Activated effector memory CD4-positive, alpha-beta T cell treated with Interleukin-2 at 50 U/mL for 16 hours (primary cell): ENCODE measurements around the gene TSPAN31.

ENCODE experiments used
- DNase-seq: peaks from one replicate; pipeline ENCODE4 v3.0.0-alpha.2; 2020

Gene TSPAN31

DNA sequence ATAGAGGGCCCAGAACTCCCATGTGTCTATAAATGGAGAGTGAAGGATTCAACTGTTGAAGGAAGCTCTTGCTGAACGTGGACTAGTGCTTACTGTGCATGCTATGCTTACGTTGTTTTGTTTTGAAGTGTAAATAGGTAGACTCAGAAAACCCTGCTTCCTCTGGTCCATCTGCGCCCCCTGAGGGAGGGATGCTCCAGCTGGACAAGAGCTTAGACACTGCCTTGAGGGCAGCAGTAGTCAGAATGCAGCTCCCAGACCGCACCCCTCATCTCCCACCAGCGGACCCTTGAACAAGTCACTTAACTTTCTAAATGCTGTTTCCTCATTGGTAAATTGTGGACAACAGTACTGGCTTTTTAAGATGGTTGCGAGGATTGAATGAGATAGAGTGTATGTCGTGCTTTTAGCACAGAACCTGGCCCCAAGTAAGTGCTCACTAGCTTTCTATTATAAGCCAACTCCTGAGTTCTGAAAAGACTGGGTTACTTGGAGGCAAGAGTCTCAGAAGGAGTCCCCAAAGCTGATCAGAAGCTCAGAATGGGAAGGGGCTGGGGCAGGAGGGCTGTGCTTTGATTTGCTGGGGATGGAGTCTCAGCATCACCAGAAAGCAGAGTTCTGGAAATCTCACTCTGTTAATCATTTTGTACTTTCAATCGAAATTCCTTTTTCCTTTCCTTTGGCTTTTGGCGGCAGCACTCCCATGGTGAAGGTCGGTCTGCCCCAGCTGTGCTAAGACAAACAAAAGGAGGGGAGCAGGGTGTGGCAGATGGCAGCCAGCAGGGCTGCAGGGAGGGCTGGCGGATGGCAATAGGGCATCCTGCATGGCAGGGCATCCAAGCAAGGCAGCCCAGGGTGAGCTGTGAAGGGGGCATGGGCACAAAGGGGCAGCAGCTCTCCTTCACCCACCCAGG, 21.9 kb upstream of the TSPAN31 start:
- no peak for DNase-seq

- DNase-seq = no peak
These were observed 21.2 kb upstream of the TSPAN31 start for GRCh38 chr12:57723630-57723962.

DNA sequence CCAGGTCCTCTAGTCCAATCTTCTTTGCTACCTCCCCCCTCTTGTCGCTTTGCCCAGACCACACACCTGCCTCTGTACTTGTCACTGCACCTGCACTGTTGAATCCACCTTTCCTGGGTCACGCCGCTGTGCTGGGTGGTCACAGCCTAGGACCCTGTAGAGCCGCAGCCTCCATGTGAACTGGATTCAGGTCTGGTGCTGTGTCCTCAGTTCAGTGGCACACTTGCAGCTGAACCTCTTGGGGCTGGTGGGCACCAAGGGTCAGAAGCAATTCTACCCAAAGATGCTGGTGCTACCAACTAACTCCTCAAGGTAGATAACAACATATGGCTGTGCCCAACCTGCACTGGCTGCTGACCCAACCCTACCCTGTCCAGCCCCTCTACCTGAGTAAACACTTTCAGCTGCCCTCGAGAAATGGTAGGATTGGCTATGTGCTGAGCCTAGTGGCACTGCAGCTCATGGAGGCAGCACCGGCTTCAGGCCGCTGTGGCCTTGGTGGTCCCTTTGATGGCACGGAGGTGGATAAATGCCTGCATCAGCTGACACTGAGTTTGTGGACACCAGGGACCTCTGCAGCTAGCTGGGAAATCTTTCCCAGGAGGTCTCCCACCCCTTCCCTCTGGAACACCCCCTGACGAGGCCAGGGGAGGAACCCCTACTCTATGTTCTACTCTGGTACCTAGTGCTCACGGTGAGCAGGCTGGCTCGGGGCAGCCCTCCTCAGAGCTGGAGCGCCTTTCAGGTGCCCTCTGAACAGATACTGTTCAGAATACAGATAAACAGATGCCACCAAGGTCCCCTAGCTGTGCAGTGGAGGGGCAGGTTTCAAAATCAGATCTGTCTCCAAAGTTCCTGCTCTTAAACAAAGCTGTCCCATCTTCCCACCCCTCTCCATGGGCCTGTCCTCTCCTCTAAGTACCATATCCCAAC, 20.6 kb upstream of the TSPAN31 start:
- DNase-seq = no peak

DNA sequence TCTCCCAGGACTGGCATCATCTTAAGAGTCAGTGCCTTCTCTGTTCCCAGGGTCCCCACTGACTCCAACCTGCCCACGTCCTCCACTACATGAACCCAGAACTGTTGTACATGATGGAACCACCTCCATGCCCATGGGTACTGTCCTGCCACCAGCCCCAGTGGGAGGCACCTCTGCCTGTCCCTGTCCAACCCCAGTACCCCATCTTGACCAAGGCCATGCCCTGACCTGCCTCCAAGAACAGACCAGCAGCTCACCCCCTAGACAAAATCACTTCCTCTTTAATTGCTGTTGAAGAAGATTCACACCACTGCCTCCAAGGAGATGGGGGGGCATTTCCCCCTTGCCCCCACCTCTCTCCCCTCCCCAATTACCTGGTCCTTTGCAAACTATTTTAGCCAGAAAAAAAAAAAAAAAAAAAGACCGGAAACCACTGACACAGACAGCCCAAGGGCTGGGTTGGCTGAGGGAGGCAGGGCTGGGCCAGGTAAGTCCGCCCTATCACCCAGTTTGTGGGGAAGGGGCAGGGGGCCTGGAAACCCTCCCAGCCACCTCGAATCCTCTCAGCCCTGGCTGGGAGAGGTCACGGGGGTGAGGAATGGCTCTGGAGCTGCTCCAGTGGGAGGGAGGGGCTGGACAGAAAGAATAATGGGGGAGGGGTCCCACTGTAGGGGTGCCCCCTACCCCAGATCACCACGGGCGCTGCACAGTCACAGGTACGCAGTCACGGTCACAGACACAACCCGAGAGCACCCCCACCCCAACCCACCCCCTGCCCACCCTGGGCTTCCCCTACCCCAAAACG, 19.7 kb upstream of the TSPAN31 start:
- no peak for DNase-seq

GRCh38 chr12:57725851-57726150, 19.0 kb upstream of the TSPAN31 start:
- DNase-seq = no peak

DNA sequence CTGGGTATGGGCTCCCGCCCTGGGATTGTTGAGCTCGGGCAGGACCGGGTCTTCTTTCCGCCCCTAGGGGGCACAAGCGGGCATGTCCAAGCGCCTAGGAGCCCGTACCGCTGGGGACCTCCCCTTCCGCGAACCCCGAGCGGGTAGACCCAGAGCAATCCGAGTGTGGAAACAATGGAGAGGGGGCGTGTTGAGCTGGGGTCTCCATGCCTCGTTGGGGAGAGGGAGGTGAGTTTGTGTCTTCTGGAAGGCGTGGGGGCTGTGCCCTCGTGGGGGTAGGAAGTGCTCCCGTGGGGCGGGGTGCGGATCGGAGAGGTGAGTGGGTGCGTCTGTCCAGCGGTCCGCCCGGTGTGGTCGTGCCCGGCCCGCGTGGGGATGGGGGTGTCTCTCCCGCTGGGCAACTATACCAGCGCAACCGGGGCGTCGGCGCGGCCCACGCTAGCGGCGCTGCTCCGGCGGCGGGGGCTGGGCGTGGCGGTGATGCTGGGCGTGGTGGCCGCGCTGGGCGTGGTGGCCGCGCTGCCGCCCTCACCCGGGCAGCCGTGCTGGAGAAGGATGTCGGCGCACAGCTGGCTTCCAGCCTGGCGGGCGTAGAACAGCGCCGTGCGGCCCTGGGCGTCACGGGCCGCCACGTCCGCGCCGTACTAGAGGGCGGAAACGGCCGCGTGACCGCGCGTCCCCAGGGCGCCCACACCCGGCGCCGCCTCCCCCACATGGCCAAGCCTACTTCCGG, 18.5 kb upstream of the TSPAN31 start:
- no peak for DNase-seq

GRCh38 chr12:57726884-57727757, 17.7 kb upstream of the TSPAN31 start:
- no peak for DNase-seq

DNA sequence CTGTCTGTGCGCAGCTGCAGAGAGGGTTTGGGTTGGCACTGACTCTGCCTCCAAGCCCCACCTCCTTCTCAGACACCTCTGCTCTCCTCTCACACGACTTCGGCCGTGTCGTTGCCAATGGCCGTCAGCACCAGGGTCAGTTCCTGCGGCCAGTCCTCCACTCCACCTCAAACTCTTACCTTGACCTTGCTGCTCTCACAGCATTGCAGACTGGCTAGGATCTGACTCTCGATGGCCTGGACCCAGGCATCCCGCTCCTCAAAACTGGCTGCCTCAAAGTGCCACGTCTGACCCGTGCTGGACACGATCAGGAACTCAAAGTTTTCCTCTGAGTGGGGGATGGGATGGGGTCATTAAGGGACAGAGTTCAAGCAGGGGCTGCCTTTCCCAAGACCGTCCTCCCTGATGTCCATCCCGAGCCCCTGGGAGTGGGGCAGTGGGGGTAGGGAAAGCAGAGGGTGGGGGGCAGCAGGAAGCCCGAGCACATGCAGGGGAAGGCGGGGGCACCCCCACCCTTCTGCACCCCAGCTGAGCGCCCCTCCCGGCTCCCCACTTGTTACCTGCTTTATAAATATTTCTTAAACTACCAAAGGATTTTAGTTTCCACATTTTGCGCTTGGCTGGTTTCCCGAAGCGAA, 17.0 kb upstream of the TSPAN31 start:
- no peak for DNase-seq

GRCh38 chr12:57729321-57729844, 15.5 kb upstream of the TSPAN31 start:
- no peak for DNase-seq

GRCh38 chr12:57730336-57731067, 14.3 kb upstream of the TSPAN31 start:
- DNase-seq = no peak

- no peak for DNase-seq
These were observed 13.3 kb upstream of the TSPAN31 start for GRCh38 chr12:57731411-57732080.

DNA sequence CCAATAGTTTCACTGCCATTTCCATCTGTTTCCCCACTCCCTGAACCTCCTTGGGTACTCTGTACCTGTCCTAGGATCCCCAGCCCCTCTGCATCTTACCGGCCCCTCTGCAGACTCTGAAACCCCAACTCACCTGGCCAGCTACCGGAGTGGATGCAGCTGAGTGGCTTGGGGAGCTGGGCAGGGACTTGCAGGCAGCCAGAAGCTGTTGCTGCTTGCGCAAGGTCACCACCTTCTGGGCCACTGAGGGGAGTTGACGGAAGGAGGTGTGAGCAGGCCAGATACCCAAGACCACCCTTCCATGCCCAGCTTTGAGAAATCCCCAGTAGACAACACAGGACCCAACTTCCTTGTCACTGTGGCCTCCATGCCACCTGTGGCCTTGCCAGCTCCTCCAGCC, 12.6 kb upstream of the TSPAN31 start:
- no peak for DNase-seq

GRCh38 chr12:57732726-57733593, 11.9 kb upstream of the TSPAN31 start:
- DNase-seq = no peak

GRCh38 chr12:57733928-57734327, 10.9 kb upstream of the TSPAN31 start:
- DNase-seq = no peak

DNA sequence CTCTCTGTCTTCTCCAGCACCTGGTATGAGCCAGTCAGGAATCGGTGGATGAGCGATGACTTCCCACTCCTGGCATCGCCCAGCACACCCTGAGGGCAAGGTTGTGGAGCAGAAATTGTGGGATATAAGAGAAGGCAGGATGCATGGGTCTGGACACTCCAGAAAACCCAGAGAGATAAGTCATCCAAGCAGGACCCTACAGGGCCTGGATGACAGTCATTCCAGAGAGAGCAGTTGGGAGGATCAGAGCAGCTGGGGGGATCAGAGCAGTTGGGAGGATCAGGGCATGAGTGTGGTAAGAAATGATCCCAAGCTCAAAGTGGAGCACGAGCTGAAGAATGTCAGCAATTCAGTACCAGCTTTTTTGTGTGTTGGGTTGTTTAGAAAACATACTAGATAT, 10.2 kb upstream of the TSPAN31 start:
- no peak for DNase-seq

DNA sequence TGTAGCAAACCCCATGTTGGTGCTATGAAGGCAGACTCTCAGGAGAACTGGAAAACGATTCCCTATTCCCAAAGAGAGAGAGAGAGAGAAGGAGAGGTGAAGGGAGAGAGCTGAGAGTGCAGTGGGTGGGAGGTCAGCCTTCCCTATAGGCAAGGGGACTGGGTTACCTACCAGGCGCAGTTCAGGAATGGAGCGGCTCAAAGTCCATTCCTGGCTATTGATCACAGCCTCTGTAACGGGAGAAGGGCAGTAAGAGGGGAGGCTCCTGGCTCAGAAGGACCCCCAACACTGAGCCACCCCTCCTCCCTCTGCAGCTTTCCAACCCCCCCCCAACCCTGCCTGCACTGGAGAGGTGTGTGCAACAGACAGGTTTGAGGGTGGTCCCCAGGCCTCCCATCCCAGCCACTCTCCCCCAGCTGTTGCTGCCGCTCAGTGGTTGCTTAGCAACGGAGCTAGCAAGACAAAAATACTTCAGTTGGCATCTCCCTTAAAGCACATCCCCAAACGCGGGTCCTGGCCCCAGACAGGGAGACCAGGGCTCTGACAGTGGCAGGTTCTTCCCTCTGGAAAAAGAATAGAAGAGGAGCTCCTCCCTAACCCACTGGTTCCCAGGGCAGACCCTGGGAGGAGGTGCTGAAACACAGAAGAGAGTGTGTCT, 9.5 kb upstream of the TSPAN31 start:
- no peak for DNase-seq

DNA sequence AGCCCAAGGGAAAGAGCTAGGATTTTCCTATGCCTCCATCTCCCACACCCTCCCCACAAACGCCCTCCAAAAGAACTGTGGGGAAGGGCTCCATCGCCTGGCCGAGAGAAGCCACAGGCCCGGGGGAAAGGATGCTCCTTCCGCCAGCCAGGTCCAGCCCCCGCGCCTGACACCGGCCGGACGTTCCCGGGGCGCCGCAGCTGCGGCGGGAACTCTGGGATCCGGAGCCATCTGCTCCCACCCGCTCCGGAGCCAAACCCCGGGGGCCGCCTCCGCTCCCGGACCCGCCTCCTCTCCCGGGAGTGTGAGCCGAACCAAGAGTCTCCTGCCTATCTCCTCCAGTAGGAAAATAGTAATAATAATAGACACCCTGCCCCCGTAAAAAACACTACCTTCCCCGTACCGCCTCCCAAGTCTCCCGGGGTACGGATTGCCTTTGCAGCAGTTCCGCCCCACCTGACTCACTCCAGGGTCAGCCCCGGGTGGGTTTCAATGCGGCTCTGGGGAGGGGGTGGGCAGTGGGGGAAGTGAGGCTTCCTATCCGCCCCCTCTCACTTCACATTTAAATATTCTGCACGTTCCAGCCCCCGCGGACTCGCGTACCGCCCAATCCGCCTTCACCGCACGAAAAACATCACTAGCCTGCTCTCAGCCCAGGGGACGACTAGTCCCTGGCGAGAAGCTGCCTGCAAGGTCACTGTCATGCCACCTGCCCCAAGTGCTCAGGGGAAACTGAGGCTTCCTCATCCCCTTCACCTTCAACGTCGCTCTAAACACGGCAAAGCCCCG, 8.7 kb upstream of the TSPAN31 start:
- no peak for DNase-seq
